Neuronal stem cell (in vitro differentiated cells): Measurements from ENCODE around the gene ALDH18A1.

Source experiments
- DNase-seq: peaks from one replicate; pipeline ENCODE4 v3.0.0-alpha.2; 2013; ENCODE audit warnings: low spot score
- H2AFZ ChIP-seq: one replicate; pipeline ENCODE4 v1.6.1; 2013; ENCODE audit warnings: mild to moderate bottlenecking, low read length, inconsistent platforms
- H2AK5ac ChIP-seq: 2 replicates; pipeline ENCODE4 v1.6.1; 2013; ENCODE audit warnings: low read depth, mild to moderate bottlenecking, inconsistent platforms, low read length, moderate library complexity, mixed read lengths
- H2BK120ac ChIP-seq: 2 replicates; pipeline ENCODE4 v1.6.1; 2013; ENCODE audit warnings: low read depth, mild to moderate bottlenecking, inconsistent platforms, low read length, moderate library complexity, mixed read lengths
- H2BK12ac ChIP-seq: one replicate; pipeline ENCODE4 v1.6.1; 2013; ENCODE audit warnings: low read length, inconsistent platforms
- H2BK15ac ChIP-seq: 2 replicates; pipeline ENCODE4 v1.6.1; 2013; ENCODE audit warnings: mild to moderate bottlenecking, low read length, inconsistent platforms, mixed read lengths
- H2BK5ac ChIP-seq: one replicate; pipeline ENCODE4 v1.6.1; 2013; ENCODE audit warnings: inconsistent platforms, mild to moderate bottlenecking, low read length, moderate library complexity
- H3K14ac ChIP-seq: one replicate; pipeline ENCODE4 v1.6.1; 2013; ENCODE audit warnings: low read length, inconsistent platforms
- H3K18ac ChIP-seq: 2 replicates; pipeline ENCODE4 v1.6.1; 2013; ENCODE audit warnings: low read length, inconsistent platforms
- H3K23ac ChIP-seq: 2 replicates; pipeline ENCODE4 v1.6.1; 2013; ENCODE audit warnings: low read depth, mild to moderate bottlenecking, mixed read lengths, low read length, inconsistent platforms; ENCODE audit not compliant: poor library complexity
- H3K27ac ChIP-seq: replicated peaks from 3 replicates; pipeline ENCODE4 v1.5.1; 2013; ENCODE audit warnings: low read length, inconsistent platforms
- H3K27me3 ChIP-seq, 3 experiments: 2 replicates each; pipeline ENCODE4 v1.6.1; 2013; ENCODE audit warnings: low read length in 3 of 3, mild to moderate bottlenecking in 2 of 3, inconsistent platforms in 1 of 3, low read depth in 1 of 3, mixed read lengths in 1 of 3, moderate library complexity in 1 of 3; ENCODE audit not compliant: control insufficient read depth in 3 of 3, insufficient read depth in 3 of 3
- H3K36me3 ChIP-seq, 2 donors: replicated peaks in 1 of 2; 2 replicates each; pipeline ENCODE4 v1.6.1; 2013; ENCODE audit warnings: low read length in 2 of 2; ENCODE audit not compliant: control insufficient read depth in 2 of 2, insufficient read depth in 2 of 2
- H3K4ac ChIP-seq: 2 replicates; pipeline ENCODE4 v1.6.1; 2013; ENCODE audit warnings: inconsistent platforms, mild to moderate bottlenecking, low read length, moderate library complexity
- H3K4me1 ChIP-seq, 2 donors: 1 replicate in 1 of 2; 2 replicates in 1 of 2; pipeline ENCODE4 v1.6.1; 2013; ENCODE audit warnings: low read length in 2 of 2, low read depth in 1 of 2; ENCODE audit not compliant: control insufficient read depth in 2 of 2, insufficient read depth in 1 of 2
- H3K4me2 ChIP-seq: one replicate; pipeline ENCODE4 v1.6.1; 2013; ENCODE audit warnings: mild to moderate bottlenecking, low read length, inconsistent platforms; ENCODE audit not compliant: insufficient read depth, poor library complexity, severe bottlenecking
- H3K4me3 ChIP-seq, 2 donors: 2 replicates each; pipeline ENCODE4 v1.5.1; 2013; ENCODE audit warnings: low read length in 2 of 2, mild to moderate bottlenecking in 2 of 2, inconsistent platforms in 1 of 2, moderate library complexity in 1 of 2
- H3K79me1 ChIP-seq: one replicate; pipeline ENCODE4 v1.6.1; 2013; ENCODE audit warnings: low read depth, mild to moderate bottlenecking, inconsistent platforms, low read length, moderate library complexity
- H3K9ac ChIP-seq: one replicate; pipeline ENCODE4 v1.6.1; 2013; ENCODE audit warnings: mild to moderate bottlenecking, low read depth, low read length, inconsistent platforms; ENCODE audit not compliant: poor library complexity
- H3K9me3 ChIP-seq, 2 donors: replicated peaks in 1 of 2; 2 replicates each; pipeline versions ENCODE3 to v1.6.1; 2013; ENCODE audit warnings: low read length in 2 of 2, mild to moderate bottlenecking in 2 of 2, inconsistent platforms in 1 of 2, low read depth in 1 of 2, mixed read lengths in 1 of 2, moderate library complexity in 1 of 2; ENCODE audit not compliant: control insufficient read depth in 2 of 2, insufficient read depth in 1 of 2
- H4K8ac ChIP-seq: one replicate; pipeline ENCODE4 v1.6.1; 2013; ENCODE audit warnings: low read depth, mild to moderate bottlenecking, inconsistent platforms, low read length, moderate library complexity
- H4K91ac ChIP-seq: one replicate; pipeline ENCODE4 v1.6.1; 2013; ENCODE audit warnings: low read length, low read depth, mild to moderate bottlenecking, inconsistent platforms; ENCODE audit not compliant: poor library complexity
- WGBS, 2 donors: extraction: QIAGEN DNeasy Blood & Tissue Kit; methylation state at CpG; one replicate each; pipeline ENCODE4 v1.1.7; 2013; ENCODE audit warnings: missing lambda C conversion rate in 2 of 2, mixed read lengths in 1 of 2; ENCODE audit not compliant: insufficient read length in 2 of 2, insufficient replicate concordance in 1 of 2; ENCODE audit errors: extremely low coverage in 2 of 2; 5-methylcytosine and 5-hydroxymethylcytosine counted together

ALDH18A1 gene

DNA sequence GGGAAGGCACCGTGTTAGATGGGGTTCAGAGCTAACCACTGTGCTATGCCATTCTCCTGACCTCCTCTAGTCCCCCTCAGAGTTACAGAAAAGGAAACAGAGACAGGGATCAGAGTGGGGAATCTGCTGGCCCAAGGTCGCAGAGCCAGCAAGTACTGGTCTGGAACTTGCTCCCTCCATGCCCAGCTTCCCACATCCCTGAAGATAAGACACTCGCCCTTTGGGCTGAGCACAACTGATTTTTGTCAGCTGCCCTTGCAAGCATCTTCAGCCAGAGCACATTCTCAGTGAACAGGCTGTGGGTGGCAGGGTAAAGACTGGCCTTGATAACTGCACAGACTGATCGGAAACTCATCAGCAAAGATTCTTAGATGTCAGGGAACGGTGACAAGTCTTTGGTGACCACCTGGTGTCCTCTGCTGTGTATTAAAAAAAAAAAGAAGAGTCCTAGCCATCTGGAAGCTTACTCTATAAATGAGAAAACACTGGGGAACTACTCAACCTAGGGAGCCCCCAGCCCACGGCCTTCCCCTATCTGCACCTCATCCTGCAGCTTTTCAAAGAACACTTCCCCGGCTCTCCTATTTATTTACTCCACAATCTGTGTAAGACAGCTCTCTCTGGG lies 94.1 kb downstream of the ALDH18A1 start:
- Histone ChIP-seq H3K27ac (no peak overlapping the region), H2BK15ac (no peak overlapping the region), H2AK5ac (no peak overlapping the region), H3K4me3 (no peak overlapping the region), H4K91ac (no peak overlapping the region), H2BK120ac (no peak overlapping the region), H3K4me1 (peaks cover 11 to 16% of the 10 kb centered on the region in 2 donors), H3K9ac (no peak overlapping the region), H3K4ac (no peak overlapping the region), H3K36me3 (no peaks in the 10 kb centered on the region), H2AFZ (peak overlapping the region; percentile 96), H3K14ac (no peak overlapping the region), H3K79me1 (no peaks in the 10 kb centered on the region), H3K18ac (no peak overlapping the region), H3K4me2 (no peak overlapping the region), H3K27me3 (peaks cover 0 to 27% (median 3%) of the 10 kb centered on the region in 3 experiments), H4K8ac (no peak overlapping the region), H2BK5ac (no peak overlapping the region), H2BK12ac (no peak overlapping the region), H3K23ac (no peak overlapping the region), H3K9me3 (no peaks in the 10 kb centered on the region)
- DNase-seq, result no peak
- WGBS, 2 donors, result no CpG with 5 or more reads among the region's 7 CpGs

GRCh38 chr10:95561864-95562177 lies 94.7 kb downstream of the ALDH18A1 start:
- no peak overlapping the region for H3K18ac ChIP-seq
- H3K79me1 ChIP-seq, result no peaks in the 10 kb centered on the region
- no peak overlapping the region for H3K23ac ChIP-seq
- H3K9me3 ChIP-seq, result no peaks in the 10 kb centered on the region
- H2BK5ac ChIP-seq, result no peak overlapping the region
- no peak overlapping the region for H2BK15ac ChIP-seq
- H4K8ac ChIP-seq, result no peak overlapping the region
- H3K9ac ChIP-seq, result no peak overlapping the region
- H2AK5ac ChIP-seq, result no peak overlapping the region
- no peak overlapping the region for H2BK120ac ChIP-seq
- DNase-seq, result no peak
- no peak overlapping the region for H3K14ac ChIP-seq
- no peak overlapping the region for H3K27ac ChIP-seq
- no CpG with 5 or more reads among the region's 7 CpGs for WGBS, 2 donors
- H3K36me3 ChIP-seq, result no peaks in the 10 kb centered on the region
- H4K91ac ChIP-seq, result no peak overlapping the region
- H3K4me3 ChIP-seq, result peak overlapping the region in 1 of 2 donors; percentile 81
- H2AFZ ChIP-seq, result peak overlapping the region; percentile 96
- H2BK12ac ChIP-seq, result no peak overlapping the region
- no peak overlapping the region for H3K4ac ChIP-seq
- H3K4me2 ChIP-seq, result no peak overlapping the region
- H3K27me3 ChIP-seq, result peaks cover 0 to 27% (median 3%) of the 10 kb centered on the region in 3 experiments
- H3K4me1 ChIP-seq, result peaks cover 11 to 17% of the 10 kb centered on the region in 2 donors

GRCh38 chr10:95561177-95561863 lies 95.2 kb downstream of the ALDH18A1 start, which contains the start of gene SORBS1:
Gene SORBS1, minus strand, starts transcription at chr10:95561371. Its CDS starts 120,236 bp downstream, at chr10:95441135.
- no peak within 1 kb of the TSS for H2BK12ac ChIP-seq
- H3K18ac ChIP-seq, result peak within 1 kb of the TSS; percentile 91
- peak within 1 kb of the TSS; percentile 81 to 89 for H3K4me3 ChIP-seq
- H3K4ac ChIP-seq, result no peak within 1 kb of the TSS
- H3K27ac ChIP-seq, result no peak within 1 kb of the TSS
- no peaks in the 10 kb centered on the region for H3K9me3 ChIP-seq
- peak within 1 kb of the TSS; percentile 47 for H2BK5ac ChIP-seq
- no peak within 1 kb of the TSS for H2BK120ac ChIP-seq
- no peak within 1 kb of the TSS for H4K91ac ChIP-seq
- H3K79me1 ChIP-seq, result no peaks in the 10 kb centered on the region
- peak within 1 kb of the TSS; percentile 98 for H3K4me2 ChIP-seq
- H3K9ac ChIP-seq, result peak within 1 kb of the TSS; percentile 70
- H2BK15ac ChIP-seq, result no peak within 1 kb of the TSS
- H3K4me1 ChIP-seq, result peaks cover 11 to 17% of the 10 kb centered on the region in 2 donors
- peak within 1 kb of the TSS; percentile 49 for H3K23ac ChIP-seq
- H3K36me3 ChIP-seq, result no peaks in the 10 kb centered on the region
- WGBS, 2 donors, result no CpG with 5 or more reads among the region's 77 CpGs
- peaks cover 0 to 25% (median 3%) of the 10 kb centered on the region in 3 experiments for H3K27me3 ChIP-seq
- no peak within 1 kb of the TSS for H2AK5ac ChIP-seq
- no peak within 1 kb of the TSS for H4K8ac ChIP-seq
- no peak within 1 kb of the TSS for H3K14ac ChIP-seq
- peak; percentile 95 for DNase-seq
- H2AFZ ChIP-seq, result peak within 1 kb of the TSS; percentile 96
